Smooth muscle cell (in vitro differentiated cells): ENCODE results near the gene SLC30A3. TPM values are rescaled to one million over a fixed set of nuclear protein-coding genes. Genes with fewer than 3 reads are reported as not detected.

ENCODE experiments used
- DNase-seq: peaks from one replicate; lab custom pipeline; 2025; ENCODE audit not compliant: unreplicated experiment; lab: John Stamatoyannopoulos, UW
- H2AFZ ChIP-seq: fragments of 200-600 bp; sonication (generic); 2 replicates; pipeline ENCODE4 v1.6.0; 2016; ENCODE audit warnings: antibody characterized with exemption, low read depth, mild to moderate bottlenecking
- H3F3A ChIP-seq: fragments of 200-600 bp; sonication (generic); 2 replicates; pipeline ENCODE4 v1.6.0; 2017; ENCODE audit warnings: antibody characterized with exemption, low read depth
- H3K27ac ChIP-seq: fragments of 200-600 bp; sonication (generic); 2 replicates; pipeline ENCODE4 v1.5.1; 2016; ENCODE audit warnings: low read depth, mild to moderate bottlenecking
- H3K27me3 ChIP-seq: fragments of 200-600 bp; sonication (generic); 2 replicates; pipeline ENCODE4 v1.6.1; 2016; ENCODE audit warnings: low read depth, mild to moderate bottlenecking
- H3K36me3 ChIP-seq: fragments of 200-600 bp; sonication (generic); 2 replicates; pipeline ENCODE4 v1.5.1; 2016; ENCODE audit warnings: low read depth
- H3K4me1 ChIP-seq: fragments of 200-600 bp; sonication (generic); 2 replicates; pipeline ENCODE4 v1.5.1; 2016; ENCODE audit warnings: low read depth
- H3K4me2 ChIP-seq: fragments of 200-600 bp; sonication (generic); 2 replicates; pipeline ENCODE4 v1.6.0; 2016; ENCODE audit warnings: mild to moderate bottlenecking
- H3K4me3 ChIP-seq: fragments of 200-600 bp; sonication (generic); 2 replicates; pipeline ENCODE4 v1.5.1; 2016; ENCODE audit warnings: mild to moderate bottlenecking
- H3K79me2 ChIP-seq: fragments of 200-600 bp; sonication (generic); 2 replicates; pipeline ENCODE4 v1.6.0; 2016; ENCODE audit warnings: low read depth, mild to moderate bottlenecking
- H3K9ac ChIP-seq: fragments of 200-600 bp; sonication (generic); 2 replicates; pipeline ENCODE4 v1.6.0; 2016; ENCODE audit warnings: low read depth
- H3K9me3 ChIP-seq: fragments of 200-600 bp; sonication (generic); replicated peaks from 2 replicates; pipeline ENCODE4 v1.5.1; 2016; ENCODE audit warnings: low read depth
- H4K20me1 ChIP-seq: fragments of 200-600 bp; sonication (generic); 2 replicates; pipeline ENCODE4 v1.6.0; 2016; ENCODE audit warnings: low read depth
- WGBS: methylation state at CpG from one replicate; pipeline ENCODE4 v1.1.7; 2016; ENCODE audit warnings: low lambda C conversion rate; 5-methylcytosine and 5-hydroxymethylcytosine counted together
- polyA plus RNA-seq: library from polyadenylated mRNA; unstranded; fragments of >200 nt; fragmentation: Nextera tagmentation; extraction: Ambion mirVana; gene quantifications from 2 replicates; pipeline ENCODE4 v1.2.1, GENCODE V29; 2016
- total RNA-seq: library from RNA; depleted of rRNA; stranded (reverse); fragments of >200 nt; gene quantifications from 2 replicates; pipeline ENCODE4 v1.2.3, GENCODE V29; 2014
- TF ChIP-seq, protein P1 (sequence below): fragments of 200-600 bp; sonication (generic); IDR thresholded peaks from 2 replicates; pipeline ENCODE4 v1.5.1; 2017; ENCODE audit warnings: borderline replicate concordance, mild to moderate bottlenecking, antibody characterized with exemption; ENCODE audit not compliant: insufficient read depth, poor library complexity, severe bottlenecking

Gene SLC30A3
- total and polyA plus RNA-seq, 2 experiments from 2014 or later = 0.17 TPM; not detected in 1

DNA sequence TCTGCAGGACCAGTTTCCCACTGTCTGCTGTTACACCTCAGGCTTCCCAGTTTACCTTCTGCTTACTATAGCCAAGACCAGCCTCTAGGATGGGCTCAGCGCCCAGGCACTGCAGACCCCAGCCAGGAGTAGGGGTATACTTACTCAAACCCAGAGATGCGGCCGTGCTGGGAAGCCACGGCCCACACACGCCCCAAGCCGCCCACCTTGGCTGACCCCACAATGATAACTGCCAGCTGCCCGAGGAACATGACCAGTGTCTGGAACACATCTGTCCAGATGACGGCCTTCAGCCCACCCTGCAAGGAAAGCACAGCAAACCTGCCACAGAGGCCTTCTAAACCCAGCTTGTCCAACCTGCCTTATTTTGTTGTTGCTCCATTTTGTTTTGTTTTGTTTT lies 57.6 kb downstream of the SLC30A3 start:
- H3K4me1 ChIP-seq = peaks cover 2% of the 10 kb centered on the region
- no peaks in the 10 kb centered on the region for H4K20me1 ChIP-seq
- no peaks in the 10 kb centered on the region for H3K27me3 ChIP-seq
- no peak overlapping the region for H3K27ac ChIP-seq
- no peak overlapping the region for H3K9ac ChIP-seq
- 90% methylated on average over 8 of the region's 8 CpGs for WGBS
- DNase-seq = no peak
- no peaks in the 10 kb centered on the region for H3K79me2 ChIP-seq
- no peaks in the 10 kb centered on the region for H3K36me3 ChIP-seq
- no peak overlapping the region for H2AFZ ChIP-seq
- no peaks in the 10 kb centered on the region for H3F3A ChIP-seq
- H3K9me3 ChIP-seq = no peaks in the 10 kb centered on the region
- no peak overlapping the region for H3K4me3 ChIP-seq
- TF ChIP-seq, protein P1, sequence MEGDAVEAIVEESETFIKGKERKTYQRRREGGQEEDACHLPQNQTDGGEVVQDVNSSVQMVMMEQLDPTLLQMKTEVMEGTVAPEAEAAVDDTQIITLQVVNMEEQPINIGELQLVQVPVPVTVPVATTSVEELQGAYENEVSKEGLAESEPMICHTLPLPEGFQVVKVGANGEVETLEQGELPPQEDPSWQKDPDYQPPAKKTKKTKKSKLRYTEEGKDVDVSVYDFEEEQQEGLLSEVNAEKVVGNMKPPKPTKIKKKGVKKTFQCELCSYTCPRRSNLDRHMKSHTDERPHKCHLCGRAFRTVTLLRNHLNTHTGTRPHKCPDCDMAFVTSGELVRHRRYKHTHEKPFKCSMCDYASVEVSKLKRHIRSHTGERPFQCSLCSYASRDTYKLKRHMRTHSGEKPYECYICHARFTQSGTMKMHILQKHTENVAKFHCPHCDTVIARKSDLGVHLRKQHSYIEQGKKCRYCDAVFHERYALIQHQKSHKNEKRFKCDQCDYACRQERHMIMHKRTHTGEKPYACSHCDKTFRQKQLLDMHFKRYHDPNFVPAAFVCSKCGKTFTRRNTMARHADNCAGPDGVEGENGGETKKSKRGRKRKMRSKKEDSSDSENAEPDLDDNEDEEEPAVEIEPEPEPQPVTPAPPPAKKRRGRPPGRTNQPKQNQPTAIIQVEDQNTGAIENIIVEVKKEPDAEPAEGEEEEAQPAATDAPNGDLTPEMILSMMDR = no peak
- H3K4me2 ChIP-seq = no peak overlapping the region

DNA sequence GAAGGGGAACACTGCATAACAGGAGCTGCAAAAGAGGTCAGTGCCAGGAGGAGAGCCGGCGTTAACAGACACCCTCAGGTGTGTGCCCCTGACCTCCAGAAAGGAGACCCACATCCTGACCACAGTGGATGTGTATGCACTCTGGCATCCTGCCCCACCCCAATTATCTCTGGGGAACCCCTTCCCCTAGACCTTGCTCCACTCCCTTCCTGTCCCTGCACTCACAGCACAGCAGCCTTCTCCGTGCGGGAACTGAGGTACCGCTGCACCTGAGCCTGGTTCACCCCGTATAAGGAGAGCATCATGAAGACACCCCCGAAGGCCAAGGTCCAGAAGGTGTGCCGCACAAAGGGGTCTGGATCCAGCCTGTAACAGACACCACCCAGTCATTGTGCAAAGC lies 58.3 kb downstream of the SLC30A3 start:
- H3K4me1 ChIP-seq = peaks cover 2% of the 10 kb centered on the region
- no peaks in the 10 kb centered on the region for H3K79me2 ChIP-seq
- H3F3A ChIP-seq = no peaks in the 10 kb centered on the region
- H3K27ac ChIP-seq = no peak overlapping the region
- no peaks in the 10 kb centered on the region for H4K20me1 ChIP-seq
- no peak overlapping the region for H3K4me2 ChIP-seq
- H2AFZ ChIP-seq = no peak overlapping the region
- H3K36me3 ChIP-seq = no peaks in the 10 kb centered on the region
- H3K9ac ChIP-seq = no peak overlapping the region
- WGBS = 96% methylated on average over 8 of the region's 8 CpGs
- H3K27me3 ChIP-seq = no peaks in the 10 kb centered on the region
- no peak for DNase-seq
- H3K9me3 ChIP-seq = no peaks in the 10 kb centered on the region
- no peak overlapping the region for H3K4me3 ChIP-seq
- TF ChIP-seq, protein P1 = no peak

DNA sequence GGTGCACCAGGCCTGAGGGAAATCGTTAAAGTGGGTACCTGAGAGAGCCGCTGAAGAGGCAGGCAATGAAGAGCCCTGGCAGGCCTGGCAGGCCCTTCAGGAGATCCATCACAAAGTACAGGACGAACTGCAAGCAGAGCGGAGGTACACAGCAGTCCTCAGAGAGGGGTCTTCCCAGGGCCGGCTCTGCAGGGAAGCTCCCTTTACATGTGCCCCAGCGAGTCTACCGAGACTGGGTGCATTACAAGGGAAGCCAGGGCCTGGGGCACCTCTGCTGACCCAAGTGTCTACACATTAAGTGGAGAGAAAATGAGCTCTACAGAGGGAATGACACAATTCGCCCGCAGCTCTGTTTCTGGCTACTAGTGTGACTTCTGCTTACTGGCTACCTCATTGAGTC lies 59.1 kb downstream of the SLC30A3 start:
- no peaks in the 10 kb centered on the region for H4K20me1 ChIP-seq
- no peaks in the 10 kb centered on the region for H3K9me3 ChIP-seq
- H3K4me3 ChIP-seq = no peak overlapping the region
- H3K36me3 ChIP-seq = no peaks in the 10 kb centered on the region
- no peaks in the 10 kb centered on the region for H3K27me3 ChIP-seq
- TF ChIP-seq, protein P1 = no peak
- no peaks in the 10 kb centered on the region for H3F3A ChIP-seq
- no peaks in the 10 kb centered on the region for H3K79me2 ChIP-seq
- WGBS = 93% methylated on average over 9 of the region's 9 CpGs
- H2AFZ ChIP-seq = no peak overlapping the region
- peaks cover 2% of the 10 kb centered on the region for H3K4me1 ChIP-seq
- H3K4me2 ChIP-seq = no peak overlapping the region
- no peak overlapping the region for H3K27ac ChIP-seq
- no peak for DNase-seq
- no peak overlapping the region for H3K9ac ChIP-seq

Other genes with a start within 250 kb of the SLC30A3 start
- 67.7 and 79.6 TPM in 2 replicates for gene TMEM214, start 230.1 kb downstream of the SLC30A3 start, total RNA-seq
- 94.9 and 99.7 TPM in 2 replicates for gene TMEM214, start 230.1 kb downstream of the SLC30A3 start, polyA plus RNA-seq
- gene AGBL5, start 211.4 kb downstream of the SLC30A3 start, total RNA-seq = 10.9 and 13.7 TPM in 2 replicates
- gene AGBL5, start 211.4 kb downstream of the SLC30A3 start, polyA plus RNA-seq = 17.1 and 20.0 TPM in 2 replicates
- gene OST4, start 191.4 kb downstream of the SLC30A3 start, total RNA-seq = 529 and 848 TPM in 2 replicates
- gene OST4, start 191.4 kb downstream of the SLC30A3 start, polyA plus RNA-seq = 1,164 and 1,292 TPM in 2 replicates
- 111 and 131 TPM in 2 replicates for gene EMILIN1, start 184.4 kb downstream of the SLC30A3 start, total RNA-seq
- gene EMILIN1, start 184.4 kb downstream of the SLC30A3 start, polyA plus RNA-seq = 330 and 518 TPM in 2 replicates
- gene KHK, start 176.3 kb downstream of the SLC30A3 start, total RNA-seq = 0.27 and 0.94 TPM in 2 replicates
- 1.6 and 2.1 TPM in 2 replicates for gene KHK, start 176.3 kb downstream of the SLC30A3 start, polyA plus RNA-seq
- gene CGREF1, start 143.9 kb downstream of the SLC30A3 start, total RNA-seq = 0.27 TPM in 1 of 2 replicates, not detected in the other
- gene CGREF1, start 143.9 kb downstream of the SLC30A3 start, polyA plus RNA-seq = 0.85 and 0.97 TPM in 2 replicates
- gene ABHD1, start 139.2 kb downstream of the SLC30A3 start, total RNA-seq = not detected in 2 replicates
- gene ABHD1, start 139.2 kb downstream of the SLC30A3 start, polyA plus RNA-seq = 0.13 TPM in 1 of 2 replicates, not detected in the other
- gene PREB, start 128.4 kb downstream of the SLC30A3 start, total RNA-seq = 44.9 and 53.2 TPM in 2 replicates
- 62.6 and 78.5 TPM in 2 replicates for gene PREB, start 128.4 kb downstream of the SLC30A3 start, polyA plus RNA-seq
- gene PRR30, start 123.6 kb downstream of the SLC30A3 start, total RNA-seq = not detected in 2 replicates
- gene PRR30, start 123.6 kb downstream of the SLC30A3 start, polyA plus RNA-seq = not detected in 2 replicates
- not detected in 2 replicates for gene TCF23, start 114.0 kb downstream of the SLC30A3 start, total RNA-seq
- gene TCF23, start 114.0 kb downstream of the SLC30A3 start, polyA plus RNA-seq = not detected in 2 replicates
- gene ATRAID, start 51.0 kb downstream of the SLC30A3 start, total RNA-seq = 233 and 243 TPM in 2 replicates
- 319 and 335 TPM in 2 replicates for gene ATRAID, start 51.0 kb downstream of the SLC30A3 start, polyA plus RNA-seq
- gene SLC5A6, start 50.8 kb downstream of the SLC30A3 start, total RNA-seq = 32.3 and 49.8 TPM in 2 replicates
- gene SLC5A6, start 50.8 kb downstream of the SLC30A3 start, polyA plus RNA-seq = 25.7 and 35.8 TPM in 2 replicates
- 20.3 and 20.4 TPM in 2 replicates for gene CAD, start 45.7 kb downstream of the SLC30A3 start, total RNA-seq
- gene CAD, start 45.7 kb downstream of the SLC30A3 start, polyA plus RNA-seq = 32.4 and 34.3 TPM in 2 replicates
- not detected in 2 replicates for gene DNAJC5G, start 12.4 kb upstream of the SLC30A3 start, total RNA-seq
- gene DNAJC5G, start 12.4 kb upstream of the SLC30A3 start, polyA plus RNA-seq = not detected in 2 replicates
- gene TRIM54, start 19.4 kb upstream of the SLC30A3 start, total RNA-seq = 0.22 TPM in 1 of 2 replicates, not detected in the other
- 0.80 TPM in 1 of 2 replicates, not detected in the other for gene TRIM54, start 19.4 kb upstream of the SLC30A3 start, polyA plus RNA-seq
- gene UCN, start 45.4 kb upstream of the SLC30A3 start, total RNA-seq = 0.36 and 0.54 TPM in 2 replicates
- gene UCN, start 45.4 kb upstream of the SLC30A3 start, polyA plus RNA-seq = 2.7 and 3.6 TPM in 2 replicates
- 87.1 and 114 TPM in 2 replicates for gene MPV17, start 60.0 kb upstream of the SLC30A3 start, total RNA-seq
- 117 and 128 TPM in 2 replicates for gene MPV17, start 60.0 kb upstream of the SLC30A3 start, polyA plus RNA-seq
- 37.7 and 42.3 TPM in 2 replicates for gene GTF3C2, start 93.7 kb upstream of the SLC30A3 start, total RNA-seq
- gene GTF3C2, start 93.7 kb upstream of the SLC30A3 start, polyA plus RNA-seq = 40.3 and 53.8 TPM in 2 replicates
- gene EIF2B4, start 107.3 kb upstream of the SLC30A3 start, total RNA-seq = 30.6 and 36.4 TPM in 2 replicates
- gene EIF2B4, start 107.3 kb upstream of the SLC30A3 start, polyA plus RNA-seq = 70.2 and 80.0 TPM in 2 replicates
- 84.5 and 88.4 TPM in 2 replicates for gene SNX17, start 107.6 kb upstream of the SLC30A3 start, total RNA-seq
- gene SNX17, start 107.6 kb upstream of the SLC30A3 start, polyA plus RNA-seq = 128 and 155 TPM in 2 replicates
- gene ZNF513, start 117.7 kb upstream of the SLC30A3 start, total RNA-seq = 6.5 and 7.6 TPM in 2 replicates
- gene ZNF513, start 117.7 kb upstream of the SLC30A3 start, polyA plus RNA-seq = 15.7 and 21.3 TPM in 2 replicates
- 30.2 and 32.8 TPM in 2 replicates for gene PPM1G, start 146.5 kb upstream of the SLC30A3 start, total RNA-seq
- gene PPM1G, start 146.5 kb upstream of the SLC30A3 start, polyA plus RNA-seq = 48.7 and 60.0 TPM in 2 replicates
- 134 and 145 TPM in 2 replicates for gene NRBP1, start 165.6 kb upstream of the SLC30A3 start, total RNA-seq
- gene NRBP1, start 165.6 kb upstream of the SLC30A3 start, polyA plus RNA-seq = 195 and 197 TPM in 2 replicates
- gene KRTCAP3, start 179.3 kb upstream of the SLC30A3 start, total RNA-seq = 1.7 and 2.9 TPM in 2 replicates
- gene KRTCAP3, start 179.3 kb upstream of the SLC30A3 start, polyA plus RNA-seq = 3.2 and 9.2 TPM in 2 replicates
- 17.4 and 26.3 TPM in 2 replicates for gene IFT172, start 226.7 kb upstream of the SLC30A3 start, total RNA-seq
- gene IFT172, start 226.7 kb upstream of the SLC30A3 start, polyA plus RNA-seq = 12.5 and 22.2 TPM in 2 replicates
- 6.7 and 8.8 TPM in 2 replicates for gene FNDC4, start 232.2 kb upstream of the SLC30A3 start, total RNA-seq
- 20.3 and 24.1 TPM in 2 replicates for gene FNDC4, start 232.2 kb upstream of the SLC30A3 start, polyA plus RNA-seq
- not detected in 2 replicates for gene GCKR, start 233.8 kb upstream of the SLC30A3 start, total RNA-seq
- 0.48 and 0.70 TPM in 2 replicates for gene GCKR, start 233.8 kb upstream of the SLC30A3 start, polyA plus RNA-seq